ENCODE results near the gene ATG10.
"Not testable (repeated sequence)": the region's sequence is repeated elsewhere in the genome, so short reads cannot be mapped to it uniquely, and the experiment has no call there.

The ATG10 gene

DNA sequence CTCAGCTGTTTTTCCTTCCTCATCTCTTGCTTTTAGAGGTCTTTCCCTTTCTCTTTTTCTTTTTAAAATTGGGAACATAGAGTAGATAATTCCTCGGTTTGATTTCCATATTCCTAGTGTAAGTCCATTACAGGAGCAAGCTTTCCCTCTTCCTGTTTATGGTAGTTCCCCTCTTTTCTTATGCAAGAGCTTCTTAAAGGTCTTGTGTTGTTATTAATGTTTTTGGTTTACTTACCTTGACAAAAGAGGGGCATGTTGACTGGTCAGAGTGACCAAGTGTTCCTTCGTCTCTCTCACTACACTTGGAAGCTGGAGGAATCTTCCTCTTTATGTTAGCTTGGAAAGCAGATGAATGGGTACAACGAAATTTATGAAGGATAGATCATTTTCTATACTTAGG, 8.3 kb downstream of the ATG10 start:
- no peak overlapping the region for H3K4me3 ChIP-seq (ENCODE audit: insufficient read depth, low read depth, low read length, poor library complexity, severe bottlenecking)
- no peaks in the 10 kb centered on the region for H3K36me3 ChIP-seq (ENCODE audit: control insufficient read depth, insufficient read depth, low read length)
- H3K27me3 ChIP-seq (replicated peaks; ENCODE audit: control insufficient read depth, insufficient read depth, low read length, poor library complexity, severe bottlenecking), result no peaks in the 10 kb centered on the region
- DNase-seq, result no peak
- H3K27ac ChIP-seq (ENCODE audit: insufficient read depth, low read length, poor library complexity, severe bottlenecking), result no peak overlapping the region
- no peaks in the 10 kb centered on the region for H3K9me3 ChIP-seq (ENCODE audit: control insufficient read depth, low read length)
- H3K4me1 ChIP-seq (ENCODE audit: control insufficient read depth, insufficient read depth, low read length, poor library complexity, severe bottlenecking), result no peaks in the 10 kb centered on the region

DNA sequence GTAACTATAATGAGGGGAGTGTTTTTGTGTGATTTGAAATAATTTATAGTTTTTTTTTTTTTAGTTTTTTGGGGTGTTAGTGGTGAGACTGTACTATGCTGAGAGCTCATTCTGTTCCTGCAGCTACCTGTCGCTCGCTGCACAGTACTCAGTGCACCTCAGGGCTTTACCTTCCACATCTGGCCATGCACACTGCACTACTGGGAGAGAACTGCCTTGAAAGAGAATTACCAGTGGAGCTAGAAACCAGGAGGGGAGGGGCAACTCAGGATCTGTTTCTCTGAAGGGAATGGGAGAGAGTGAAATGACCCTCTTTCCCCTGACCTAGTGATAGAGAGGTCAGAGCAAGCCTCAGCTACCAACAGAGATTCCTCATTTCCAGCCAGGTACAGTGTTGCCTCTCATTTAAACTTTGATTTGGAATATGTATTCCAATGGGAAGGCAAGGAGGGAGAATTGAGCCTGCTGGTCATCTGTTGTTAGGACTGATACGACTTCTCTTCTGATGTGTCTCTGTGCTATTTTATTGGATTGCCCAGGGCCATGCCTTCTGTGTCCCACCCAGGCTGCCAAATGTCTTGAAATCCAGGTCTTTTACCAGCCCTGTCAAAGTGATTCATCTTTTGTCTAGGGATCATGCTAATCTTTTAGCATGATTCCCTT, 8.9 kb downstream of the ATG10 start:
- Histone ChIP-seq H3K27me3 (replicated peaks; ENCODE audit: control insufficient read depth, insufficient read depth, low read length, poor library complexity, severe bottlenecking) (no peaks in the 10 kb centered on the region), H3K27ac (ENCODE audit: insufficient read depth, low read length, poor library complexity, severe bottlenecking) (no peak overlapping the region), H3K9me3 (ENCODE audit: control insufficient read depth, low read length) (no peaks in the 10 kb centered on the region), H3K4me1 (ENCODE audit: control insufficient read depth, insufficient read depth, low read length, poor library complexity, severe bottlenecking) (no peaks in the 10 kb centered on the region), H3K4me3 (ENCODE audit: insufficient read depth, low read depth, low read length, poor library complexity, severe bottlenecking) (no peak overlapping the region), H3K36me3 (ENCODE audit: control insufficient read depth, insufficient read depth, low read length) (no peaks in the 10 kb centered on the region)
- no peak for DNase-seq

DNA sequence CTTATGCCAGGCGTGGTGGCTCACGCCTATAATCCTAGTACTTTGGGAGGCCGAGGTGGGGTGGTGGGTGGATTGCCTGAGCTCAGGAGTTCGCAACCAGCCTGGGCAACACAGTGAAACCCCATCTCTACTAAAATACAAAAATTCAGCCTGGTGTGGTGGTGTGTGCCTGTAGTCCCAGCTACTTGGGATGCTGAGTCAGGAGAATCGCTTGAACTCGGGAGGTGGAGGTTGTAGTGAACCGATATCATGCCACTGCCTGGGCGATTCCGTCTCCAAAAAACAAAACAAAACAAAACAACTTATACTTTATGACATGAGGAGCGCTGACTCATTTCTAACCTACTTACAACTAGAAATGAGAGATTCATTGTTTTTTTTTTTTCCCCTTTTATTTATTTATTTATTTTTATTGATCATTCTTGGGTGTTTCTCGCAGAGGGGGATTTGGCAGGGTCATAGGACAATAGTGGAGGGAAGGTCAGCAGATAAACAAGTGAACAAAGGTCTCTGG, 10.4 kb downstream of the ATG10 start:
- H3K4me3 ChIP-seq (ENCODE audit: insufficient read depth, low read depth, low read length, poor library complexity, severe bottlenecking); H3K27ac ChIP-seq (ENCODE audit: insufficient read depth, low read length, poor library complexity, severe bottlenecking); H3K27me3 ChIP-seq (replicated peaks; ENCODE audit: control insufficient read depth, insufficient read depth, low read length, poor library complexity, severe bottlenecking); H3K36me3 ChIP-seq (ENCODE audit: control insufficient read depth, insufficient read depth, low read length); DNase-seq; H3K9me3 ChIP-seq (ENCODE audit: control insufficient read depth, low read length); H3K4me1 ChIP-seq (ENCODE audit: control insufficient read depth, insufficient read depth, low read length, poor library complexity, severe bottlenecking): not testable (repeated sequence)

DNA sequence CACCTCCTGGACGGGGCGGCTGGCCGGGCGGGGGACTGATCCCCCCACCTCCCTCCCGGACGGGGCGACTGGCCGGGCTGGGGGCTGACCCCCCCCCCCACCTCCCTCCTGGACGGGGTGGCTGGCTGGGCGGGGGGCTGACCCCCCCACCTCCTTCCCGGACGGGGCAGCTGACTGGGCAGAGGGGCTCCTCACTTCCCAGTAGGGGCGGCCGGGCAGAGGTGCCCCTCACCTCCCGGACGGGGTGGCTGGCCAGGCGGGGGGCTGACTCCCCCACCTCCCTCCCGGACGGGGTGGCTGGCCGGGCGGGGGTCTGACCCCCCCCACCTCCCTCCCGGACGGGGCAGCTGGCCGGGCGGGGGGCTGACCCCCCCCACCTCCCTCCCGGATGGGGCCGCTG, 11.3 kb downstream of the ATG10 start:
- not testable (repeated sequence) for H3K36me3 ChIP-seq (ENCODE audit: control insufficient read depth, insufficient read depth, low read length); H3K4me3 ChIP-seq (ENCODE audit: insufficient read depth, low read depth, low read length, poor library complexity, severe bottlenecking); H3K27me3 ChIP-seq (replicated peaks; ENCODE audit: control insufficient read depth, insufficient read depth, low read length, poor library complexity, severe bottlenecking); H3K27ac ChIP-seq (ENCODE audit: insufficient read depth, low read length, poor library complexity, severe bottlenecking); H3K9me3 ChIP-seq (ENCODE audit: control insufficient read depth, low read length); H3K4me1 ChIP-seq (ENCODE audit: control insufficient read depth, insufficient read depth, low read length, poor library complexity, severe bottlenecking); DNase-seq

DNA sequence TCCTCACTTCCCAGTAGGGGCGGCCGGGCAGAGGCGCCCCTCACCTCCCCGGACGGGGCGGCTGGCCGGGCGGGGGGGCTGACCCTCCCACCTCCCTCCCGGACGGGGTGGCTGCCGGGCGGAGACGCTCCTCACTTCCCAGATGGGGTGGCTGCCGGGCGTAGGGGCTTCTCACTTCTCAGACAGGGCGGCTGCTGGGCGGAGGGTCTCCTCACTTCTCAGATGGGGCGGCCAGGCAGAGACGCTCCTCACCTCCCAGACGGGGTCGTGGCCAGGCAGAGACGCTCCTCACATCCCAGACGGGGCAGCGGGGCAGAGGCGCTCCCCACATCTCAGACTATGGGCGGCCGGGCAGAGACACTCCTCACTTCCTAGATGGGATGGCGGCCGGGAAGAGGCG, 11.7 kb downstream of the ATG10 start:
- H3K27ac ChIP-seq (ENCODE audit: insufficient read depth, low read length, poor library complexity, severe bottlenecking); H3K4me3 ChIP-seq (ENCODE audit: insufficient read depth, low read depth, low read length, poor library complexity, severe bottlenecking); H3K27me3 ChIP-seq (replicated peaks; ENCODE audit: control insufficient read depth, insufficient read depth, low read length, poor library complexity, severe bottlenecking); H3K36me3 ChIP-seq (ENCODE audit: control insufficient read depth, insufficient read depth, low read length); DNase-seq; H3K4me1 ChIP-seq (ENCODE audit: control insufficient read depth, insufficient read depth, low read length, poor library complexity, severe bottlenecking); H3K9me3 ChIP-seq (ENCODE audit: control insufficient read depth, low read length): not testable (repeated sequence)

DNA sequence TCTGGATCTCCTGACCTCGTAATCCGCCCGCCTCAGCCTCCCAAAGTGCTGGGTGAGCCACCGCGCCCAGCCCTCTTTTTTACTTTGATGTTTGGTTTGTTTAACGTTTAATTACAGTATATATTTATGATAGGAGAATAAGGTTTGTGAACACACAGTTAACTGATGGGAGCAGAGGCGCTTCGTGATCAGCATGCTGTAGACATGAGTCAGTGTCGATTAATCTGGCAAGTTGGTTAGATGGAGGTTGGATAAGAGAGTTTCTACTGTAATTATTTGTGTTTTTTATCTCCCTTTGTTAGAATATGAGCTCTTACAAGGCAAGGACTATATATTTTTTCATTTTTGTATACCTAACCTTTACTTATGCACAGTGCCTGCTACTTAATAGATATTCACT, 14.3 kb downstream of the ATG10 start:
- Histone ChIP-seq H3K36me3 (ENCODE audit: control insufficient read depth, insufficient read depth, low read length) (no peaks in the 10 kb centered on the region), H3K27me3 (replicated peaks; ENCODE audit: control insufficient read depth, insufficient read depth, low read length, poor library complexity, severe bottlenecking) (no peaks in the 10 kb centered on the region), H3K4me3 (ENCODE audit: insufficient read depth, low read depth, low read length, poor library complexity, severe bottlenecking) (no peak overlapping the region), H3K27ac (ENCODE audit: insufficient read depth, low read length, poor library complexity, severe bottlenecking) (no peak overlapping the region), H3K9me3 (ENCODE audit: control insufficient read depth, low read length) (no peaks in the 10 kb centered on the region), H3K4me1 (ENCODE audit: control insufficient read depth, insufficient read depth, low read length, poor library complexity, severe bottlenecking) (no peaks in the 10 kb centered on the region)
- DNase-seq, result no peak

DNA sequence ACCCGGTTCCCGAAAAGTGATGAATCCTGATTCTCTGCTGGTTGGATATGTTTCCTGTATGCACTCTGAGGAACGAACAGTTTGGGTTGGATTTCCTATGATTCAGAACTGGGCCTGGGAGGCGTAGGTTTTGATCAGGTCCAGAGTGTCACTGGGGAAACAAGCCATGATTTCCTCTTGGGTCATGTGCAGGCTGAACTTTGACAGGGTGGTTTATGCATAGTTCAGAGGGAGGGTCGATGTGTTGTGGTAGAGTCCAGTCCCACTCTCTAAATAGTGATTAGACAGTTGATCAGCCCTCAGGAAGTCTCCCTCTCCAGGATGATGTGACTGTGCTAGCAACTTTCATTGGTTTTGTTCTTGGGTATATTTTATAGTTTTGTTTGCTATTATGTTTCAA, 17.4 kb downstream of the ATG10 start:
- no peak overlapping the region for H3K4me3 ChIP-seq (ENCODE audit: insufficient read depth, low read depth, low read length, poor library complexity, severe bottlenecking)
- H3K27ac ChIP-seq (ENCODE audit: insufficient read depth, low read length, poor library complexity, severe bottlenecking), result no peak overlapping the region
- no peaks in the 10 kb centered on the region for H3K9me3 ChIP-seq (ENCODE audit: control insufficient read depth, low read length)
- H3K4me1 ChIP-seq (ENCODE audit: control insufficient read depth, insufficient read depth, low read length, poor library complexity, severe bottlenecking), result no peaks in the 10 kb centered on the region
- no peaks in the 10 kb centered on the region for H3K36me3 ChIP-seq (ENCODE audit: control insufficient read depth, insufficient read depth, low read length)
- DNase-seq, result no peak
- no peaks in the 10 kb centered on the region for H3K27me3 ChIP-seq (replicated peaks; ENCODE audit: control insufficient read depth, insufficient read depth, low read length, poor library complexity, severe bottlenecking)

DNA sequence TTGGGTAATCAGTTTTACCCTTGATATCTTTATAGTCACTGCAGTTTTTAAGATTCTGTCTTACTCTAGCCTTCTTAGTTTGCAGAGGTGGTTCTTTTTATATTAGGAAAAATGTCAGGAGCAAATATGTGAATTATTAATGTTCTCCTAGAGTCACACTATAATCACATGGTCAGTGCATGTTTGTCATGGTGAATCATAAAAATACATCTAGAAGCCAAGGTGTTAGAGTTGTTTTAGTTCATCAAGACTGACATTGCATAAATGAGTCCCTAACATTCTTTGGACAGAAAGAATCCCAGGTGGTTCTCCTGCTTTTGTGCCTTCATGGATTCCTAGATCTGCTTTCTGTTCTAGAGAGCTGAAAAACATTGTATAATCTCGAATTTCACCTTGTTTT, 22.9 kb downstream of the ATG10 start:
- no peak for DNase-seq
- Histone ChIP-seq H3K36me3 (ENCODE audit: control insufficient read depth, insufficient read depth, low read length) (peaks cover 6% of the 10 kb centered on the region), H3K9me3 (ENCODE audit: control insufficient read depth, low read length) (no peaks in the 10 kb centered on the region)

DNA sequence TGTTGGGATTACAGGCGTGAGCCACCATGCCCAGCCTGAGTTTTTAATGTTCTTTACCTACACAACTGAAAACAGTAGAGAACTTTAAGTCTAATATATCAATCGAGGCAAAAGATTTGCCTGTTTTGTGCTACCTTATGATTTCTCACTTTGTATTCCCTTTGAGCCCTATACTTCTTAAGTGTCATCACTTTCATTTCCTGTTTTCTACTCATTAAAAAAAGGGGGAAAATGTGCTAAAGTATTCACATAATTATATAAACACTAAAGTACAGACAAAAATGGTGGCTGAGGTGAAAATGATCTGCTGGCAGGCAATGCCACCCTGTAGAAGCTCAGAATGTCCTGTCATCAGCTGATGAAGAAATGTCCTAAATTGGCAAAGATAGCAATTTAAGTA, 23.6 kb downstream of the ATG10 start:
- Histone ChIP-seq H3K9me3 (ENCODE audit: control insufficient read depth, low read length) (no peaks in the 10 kb centered on the region), H3K4me1 (ENCODE audit: control insufficient read depth, insufficient read depth, low read length, poor library complexity, severe bottlenecking) (no peaks in the 10 kb centered on the region), H3K4me3 (ENCODE audit: insufficient read depth, low read depth, low read length, poor library complexity, severe bottlenecking) (no peak overlapping the region), H3K36me3 (ENCODE audit: control insufficient read depth, insufficient read depth, low read length) (peaks cover 6% of the 10 kb centered on the region), H3K27ac (ENCODE audit: insufficient read depth, low read length, poor library complexity, severe bottlenecking) (no peak overlapping the region), H3K27me3 (replicated peaks; ENCODE audit: control insufficient read depth, insufficient read depth, low read length, poor library complexity, severe bottlenecking) (no peaks in the 10 kb centered on the region)
- DNase-seq, result no peak

More for the DNA sequence above, 22.9 kb downstream of the ATG10 start:
- no peak overlapping the region for H3K27ac ChIP-seq (ENCODE audit: insufficient read depth, low read length, poor library complexity, severe bottlenecking)
- no peak overlapping the region for H3K4me3 ChIP-seq (ENCODE audit: insufficient read depth, low read depth, low read length, poor library complexity, severe bottlenecking)
- H3K4me1 ChIP-seq (ENCODE audit: control insufficient read depth, insufficient read depth, low read length, poor library complexity, severe bottlenecking), result no peaks in the 10 kb centered on the region
- no peaks in the 10 kb centered on the region for H3K27me3 ChIP-seq (replicated peaks; ENCODE audit: control insufficient read depth, insufficient read depth, low read length, poor library complexity, severe bottlenecking)

DNA sequence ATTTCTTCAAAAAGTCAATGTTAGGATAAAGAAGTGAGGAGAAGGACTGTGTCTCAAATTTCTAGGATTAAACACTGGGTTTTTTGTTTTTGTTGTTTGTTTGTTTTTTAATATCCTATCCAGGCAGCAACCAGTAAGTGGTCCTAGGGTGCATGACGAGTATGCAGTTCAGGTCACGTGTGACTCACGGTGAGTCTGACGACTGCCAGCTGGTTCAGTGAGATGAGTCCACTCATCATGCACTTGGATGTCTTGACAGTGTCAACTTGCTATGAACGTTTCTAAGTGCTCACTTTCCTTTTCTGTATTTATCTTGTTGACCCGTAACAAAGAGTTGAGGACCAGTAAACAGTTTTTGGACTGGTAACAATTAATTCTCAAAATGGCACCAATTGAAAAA, 32.7 kb downstream of the ATG10 start:
- Histone ChIP-seq H3K9me3 (ENCODE audit: control insufficient read depth, low read length) (no peaks in the 10 kb centered on the region), H3K27ac (ENCODE audit: insufficient read depth, low read length, poor library complexity, severe bottlenecking) (no peak overlapping the region), H3K36me3 (ENCODE audit: control insufficient read depth, insufficient read depth, low read length) (no peaks in the 10 kb centered on the region), H3K27me3 (replicated peaks; ENCODE audit: control insufficient read depth, insufficient read depth, low read length, poor library complexity, severe bottlenecking) (no peaks in the 10 kb centered on the region), H3K4me3 (ENCODE audit: insufficient read depth, low read depth, low read length, poor library complexity, severe bottlenecking) (no peak overlapping the region), H3K4me1 (ENCODE audit: control insufficient read depth, insufficient read depth, low read length, poor library complexity, severe bottlenecking) (no peaks in the 10 kb centered on the region)
- no peak for DNase-seq
